Keratinocyte (primary cell): ENCODE data around the gene SMARCA2. TPM values are rescaled to one million over a fixed set of nuclear protein-coding genes. Genes with fewer than 3 reads are reported as not detected.

Experiments used
- DNase-seq: peaks from one replicate; pipeline ENCODE4 v3.0.0-alpha.2; 2011; ENCODE audit warnings: low read depth, missing footprints, low spot score
- FAIRE-seq: peaks from 2 replicates; lab custom pipeline; 2011; peaks lifted over from hg19 to GRCh38; lab: Jason Lieb, UNC
- H2AFZ ChIP-seq: 2 replicates; pipeline ENCODE4 v1.6.0; 2012; ENCODE audit warnings: low read length, control low read depth, inconsistent platforms; ENCODE audit not compliant: control insufficient read depth
- H3K27ac ChIP-seq: 2 replicates; pipeline ENCODE4 v1.5.1; 2011; ENCODE audit warnings: low read length; ENCODE audit not compliant: control insufficient read depth, insufficient read depth
- H3K27me3 ChIP-seq: 3 replicates; pipeline ENCODE4 v1.6.0; 2011; ENCODE audit warnings: low read length; ENCODE audit not compliant: control insufficient read depth, insufficient read depth; ENCODE audit errors: extremely low read depth
- H3K36me3 ChIP-seq, 2 experiments: 2 replicates in 1 of 2; 3 replicates in 1 of 2; pipeline ENCODE4 v1.5.1; 2011; ENCODE audit warnings: low read length in 2 of 2, mild to moderate bottlenecking in 1 of 2; ENCODE audit not compliant: control insufficient read depth in 2 of 2, insufficient read depth in 2 of 2; ENCODE audit errors: extremely low read depth in 1 of 2
- H3K4me1 ChIP-seq: 3 replicates; pipeline ENCODE4 v1.5.1; 2011; ENCODE audit warnings: low read length; ENCODE audit not compliant: control insufficient read depth, insufficient read depth; ENCODE audit errors: extremely low read depth
- H3K4me2 ChIP-seq: 3 replicates; pipeline ENCODE4 v1.6.0; 2011; ENCODE audit warnings: low read depth, low read length; ENCODE audit not compliant: control insufficient read depth, insufficient read depth; ENCODE audit errors: extremely low read depth
- H3K4me3 ChIP-seq, 3 experiments: fragments of 200-600 bp in 1 of 3; sonication (generic) in 1 of 3; 2 replicates in 2 of 3; 3 replicates in 1 of 3; pipeline ENCODE4 v1.5.1; 2011 to 2016; ENCODE audit warnings: low read length in 3 of 3, mild to moderate bottlenecking in 3 of 3, control low read depth in 2 of 3, inconsistent platforms in 1 of 3, low read depth in 1 of 3, mixed read lengths in 1 of 3, mixed run types in 1 of 3, moderate library complexity in 1 of 3; ENCODE audit not compliant: control insufficient read depth in 2 of 3, insufficient read depth in 2 of 3; ENCODE audit errors: extremely low read depth in 1 of 3
- H3K79me2 ChIP-seq: 2 replicates; pipeline ENCODE4 v1.6.0; 2012; ENCODE audit warnings: low read length; ENCODE audit not compliant: control insufficient read depth, insufficient read depth
- H3K9ac ChIP-seq: 3 replicates; pipeline ENCODE4 v1.6.0; 2011; ENCODE audit warnings: low read length; ENCODE audit not compliant: control insufficient read depth, insufficient read depth; ENCODE audit errors: extremely low read depth
- H3K9me1 ChIP-seq: 3 replicates; pipeline ENCODE4 v1.6.0; 2011; ENCODE audit warnings: low read length; ENCODE audit not compliant: control insufficient read depth, insufficient read depth; ENCODE audit errors: extremely low read depth
- H3K9me3 ChIP-seq: 2 replicates; pipeline ENCODE4 v1.5.1; 2012; ENCODE audit warnings: low read depth, low read length; ENCODE audit not compliant: control insufficient read depth
- H4K20me1 ChIP-seq: 3 replicates; pipeline ENCODE4 v1.6.0; 2011; ENCODE audit warnings: low read length; ENCODE audit not compliant: control insufficient read depth, insufficient read depth; ENCODE audit errors: extremely low read depth
- EZH2 ChIP-seq: IDR thresholded peaks from one replicate; pipeline ENCODE4 v1.6.1; 2012; ENCODE audit warnings: inconsistent platforms, mild to moderate bottlenecking, low read length, moderate library complexity
- dilution Hi-C: fragments of 300-500 bp; cut with MboI; formaldehyde crosslinking; loops from one replicate; pipeline ENCODE4 v1.7.0; 2020; ENCODE audit warnings: low sequenced_read_pairs; ENCODE audit not compliant: extremely low pct_ligation_motif_present
- polyA plus RNA-seq, 5 experiments: library from polyadenylated mRNA; depleted of rRNA in 3 of 5; stranded (reverse) in 3 of 5; stranded (forward) in 1 of 5; unstranded in 1 of 5; fragments of >200 nt; gene quantifications; 1 replicate in 1 of 5; 2 replicates in 3 of 5; 3 replicates in 1 of 5; pipeline versions ENCODE4 v1.2.1 to v1.2.3, GENCODE V29; 2011 to 2012; ENCODE audit warnings: missing spikeins in 2 of 5, low read depth in 1 of 5, low replicate concordance in 1 of 5
- TF ChIP-seq, protein P1 (sequence below), 3 experiments: IDR thresholded peaks in 1 of 3; conservative IDR thresholded peaks in 1 of 3; optimal IDR thresholded peaks in 1 of 3; 2 replicates in 2 of 3; 3 replicates in 1 of 3; pipeline versions ENCODE3 to v1.5.1; 2011; ENCODE audit warnings: low read length in 3 of 3, mild to moderate bottlenecking in 3 of 3, moderate library complexity in 2 of 3, control low read depth in 1 of 3, inconsistent platforms in 1 of 3; ENCODE audit not compliant: insufficient read depth in 2 of 3; ENCODE audit errors: extremely low read depth in 1 of 3

SMARCA2 gene
- polyA plus RNA-seq, 1 donor (not counting 4 experiments of a cell fraction or from before 2014, with no cell fraction given): 39.0 TPM

DNA sequence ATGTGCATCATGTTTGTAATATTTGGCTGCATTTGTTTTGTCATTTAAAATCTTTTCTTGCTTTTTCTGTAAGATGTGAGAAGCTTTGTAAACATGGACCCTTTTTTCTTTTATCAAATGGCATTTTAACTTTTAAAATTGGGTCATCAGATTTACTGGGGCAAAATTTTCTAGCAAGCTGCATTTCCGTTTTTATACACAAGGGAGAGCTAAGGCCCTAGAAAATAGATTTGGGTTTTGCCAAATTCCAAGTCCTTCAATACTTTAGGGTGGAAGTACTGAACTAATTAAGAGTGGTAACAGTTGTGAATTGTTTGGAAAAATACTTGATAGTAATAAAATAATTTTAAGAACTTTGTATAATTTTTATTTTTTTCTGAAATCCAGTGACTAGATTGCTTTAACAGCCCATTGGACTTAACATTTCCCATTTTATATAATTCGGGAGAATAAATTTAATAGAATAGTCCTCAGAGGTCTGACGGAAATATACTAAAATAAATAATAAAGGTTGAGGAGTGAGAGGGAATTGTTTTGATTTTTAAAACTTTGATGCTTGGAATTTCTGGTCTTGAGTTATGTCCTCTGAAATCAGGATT lies 117.4 kb downstream of the SMARCA2 start:
- Histone ChIP-seq H4K20me1 (no peaks in the 10 kb centered on the region), H3K27me3 (no peaks in the 10 kb centered on the region), H3K27ac (no peak overlapping the region), H3K4me3 (no peak overlapping the region), H2AFZ (no peak overlapping the region), H3K4me2 (no peak overlapping the region), H3K9ac (no peak overlapping the region), H3K36me3 (no peaks in the 10 kb centered on the region), H3K9me3 (no peaks in the 10 kb centered on the region), H3K4me1 (no peaks in the 10 kb centered on the region), H3K79me2 (no peaks in the 10 kb centered on the region), H3K9me1 (no peaks in the 10 kb centered on the region)
- FAIRE-seq (no peak), DNase-seq (no peak)
- TF ChIP-seq, protein P1, sequence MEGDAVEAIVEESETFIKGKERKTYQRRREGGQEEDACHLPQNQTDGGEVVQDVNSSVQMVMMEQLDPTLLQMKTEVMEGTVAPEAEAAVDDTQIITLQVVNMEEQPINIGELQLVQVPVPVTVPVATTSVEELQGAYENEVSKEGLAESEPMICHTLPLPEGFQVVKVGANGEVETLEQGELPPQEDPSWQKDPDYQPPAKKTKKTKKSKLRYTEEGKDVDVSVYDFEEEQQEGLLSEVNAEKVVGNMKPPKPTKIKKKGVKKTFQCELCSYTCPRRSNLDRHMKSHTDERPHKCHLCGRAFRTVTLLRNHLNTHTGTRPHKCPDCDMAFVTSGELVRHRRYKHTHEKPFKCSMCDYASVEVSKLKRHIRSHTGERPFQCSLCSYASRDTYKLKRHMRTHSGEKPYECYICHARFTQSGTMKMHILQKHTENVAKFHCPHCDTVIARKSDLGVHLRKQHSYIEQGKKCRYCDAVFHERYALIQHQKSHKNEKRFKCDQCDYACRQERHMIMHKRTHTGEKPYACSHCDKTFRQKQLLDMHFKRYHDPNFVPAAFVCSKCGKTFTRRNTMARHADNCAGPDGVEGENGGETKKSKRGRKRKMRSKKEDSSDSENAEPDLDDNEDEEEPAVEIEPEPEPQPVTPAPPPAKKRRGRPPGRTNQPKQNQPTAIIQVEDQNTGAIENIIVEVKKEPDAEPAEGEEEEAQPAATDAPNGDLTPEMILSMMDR (optimal IDR thresholded peaks at IDR 0.05 in 1 of 3, IDR thresholded peaks at IDR 0.05 in 1 of 3, conservative IDR thresholded peaks at IDR 0.05 in 1 of 3; ENCODE audit: extremely low read depth in 1 of 3, insufficient read depth in 2 of 3, low read length in 3 of 3): peak in 2 of 3 experiments; percentile 64 to 66
- TF ChIP-seq EZH2: no peak
- dilution Hi-C loops: no loop called here

GRCh38 chr9:2134391-2134790 lies 119.2 kb downstream of the SMARCA2 start:
- dilution Hi-C loops: no loop called here

More at GRCh38 chr9:2134391-2134790, 119.2 kb downstream of the SMARCA2 start:
- no peaks in the 10 kb centered on the region for H3K9me1 ChIP-seq
- H3K9me3 ChIP-seq: no peaks in the 10 kb centered on the region
- H3K36me3 ChIP-seq: no peaks in the 10 kb centered on the region
- H3K27me3 ChIP-seq: no peaks in the 10 kb centered on the region
- H2AFZ ChIP-seq: no peak overlapping the region
- no peaks in the 10 kb centered on the region for H3K4me1 ChIP-seq
- H3K79me2 ChIP-seq: no peaks in the 10 kb centered on the region
- no peak overlapping the region for H3K4me3 ChIP-seq
- FAIRE-seq (no peak), DNase-seq (no peak)
- TF ChIP-seq, protein P1 (optimal IDR thresholded peaks at IDR 0.05 in 1 of 3, IDR thresholded peaks at IDR 0.05 in 1 of 3, conservative IDR thresholded peaks at IDR 0.05 in 1 of 3; ENCODE audit: extremely low read depth in 1 of 3, insufficient read depth in 2 of 3, low read length in 3 of 3): no peak
- no peak for TF ChIP-seq EZH2
- no peaks in the 10 kb centered on the region for H4K20me1 ChIP-seq
- no peak overlapping the region for H3K4me2 ChIP-seq
- H3K9ac ChIP-seq: no peak overlapping the region
- no peak overlapping the region for H3K27ac ChIP-seq
